ENCODE measurements around the gene PLAGL1. TPM values are rescaled to one million over a fixed set of nuclear protein-coding genes. Genes with fewer than 3 reads are reported as not detected.
A peak's percentile ranks its signal among the peaks of the same experiment; 100 is the strongest.

The PLAGL1 gene
- total and polyA plus RNA-seq, 12 donors, result 5.4 to 24.6 (median 12.5) TPM

DNA sequence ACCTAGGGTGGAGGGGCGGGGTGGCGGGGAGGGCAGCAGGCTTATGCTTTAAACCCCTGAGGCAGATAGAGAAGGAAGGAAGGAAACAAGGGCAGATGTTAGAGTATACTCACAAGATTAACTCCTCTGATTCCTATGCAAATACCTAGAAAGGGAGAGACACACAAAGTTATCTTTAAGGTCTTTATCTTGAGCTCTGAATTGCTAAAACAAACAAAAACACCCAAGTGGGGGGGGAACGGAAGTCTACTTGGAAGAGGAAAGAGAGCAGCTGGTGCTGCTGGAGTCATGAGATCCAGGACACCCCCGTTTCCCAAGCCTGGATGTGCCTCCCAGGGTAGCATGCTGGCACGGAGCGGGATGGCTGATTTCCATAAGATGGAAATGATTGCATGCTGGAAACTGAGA, 43.4 kb downstream of the PLAGL1 start:
- TF ChIP-seq, protein P1, sequence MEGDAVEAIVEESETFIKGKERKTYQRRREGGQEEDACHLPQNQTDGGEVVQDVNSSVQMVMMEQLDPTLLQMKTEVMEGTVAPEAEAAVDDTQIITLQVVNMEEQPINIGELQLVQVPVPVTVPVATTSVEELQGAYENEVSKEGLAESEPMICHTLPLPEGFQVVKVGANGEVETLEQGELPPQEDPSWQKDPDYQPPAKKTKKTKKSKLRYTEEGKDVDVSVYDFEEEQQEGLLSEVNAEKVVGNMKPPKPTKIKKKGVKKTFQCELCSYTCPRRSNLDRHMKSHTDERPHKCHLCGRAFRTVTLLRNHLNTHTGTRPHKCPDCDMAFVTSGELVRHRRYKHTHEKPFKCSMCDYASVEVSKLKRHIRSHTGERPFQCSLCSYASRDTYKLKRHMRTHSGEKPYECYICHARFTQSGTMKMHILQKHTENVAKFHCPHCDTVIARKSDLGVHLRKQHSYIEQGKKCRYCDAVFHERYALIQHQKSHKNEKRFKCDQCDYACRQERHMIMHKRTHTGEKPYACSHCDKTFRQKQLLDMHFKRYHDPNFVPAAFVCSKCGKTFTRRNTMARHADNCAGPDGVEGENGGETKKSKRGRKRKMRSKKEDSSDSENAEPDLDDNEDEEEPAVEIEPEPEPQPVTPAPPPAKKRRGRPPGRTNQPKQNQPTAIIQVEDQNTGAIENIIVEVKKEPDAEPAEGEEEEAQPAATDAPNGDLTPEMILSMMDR (IDR thresholded peaks at IDR 0.05), result no peak
- Histone ChIP-seq H3K27me3 (no peaks in the 10 kb centered on the region), H3K36me3 (peaks cover 0 to 16% (median 0%) of the 10 kb centered on the region in 9 donors), H3K4me3 (no peak overlapping the region), H3K4me1 (peaks cover 0 to 49% (median 35%) of the 10 kb centered on the region in 9 donors), H3K9me3 (no peaks in the 10 kb centered on the region), H3K27ac (peak overlapping the region in 1 of 10 donors; percentile 9)
- DNase-seq (peak in 1 of 2 donors; percentile 18), ATAC-seq (peak in 4 of 8 donors; percentile 39 to 56 (median 44))
- 35 to 46% methylated on average over 6 of the region's 6 CpGs for WGBS, 2 donors
- intact Hi-C loops (cut with DNase I), result loop anchor here in 1 of 10 donors (5.0 kb wide), 1 partner anchor 48 kb away; no protein-coding TSS in a partner anchor

DNA sequence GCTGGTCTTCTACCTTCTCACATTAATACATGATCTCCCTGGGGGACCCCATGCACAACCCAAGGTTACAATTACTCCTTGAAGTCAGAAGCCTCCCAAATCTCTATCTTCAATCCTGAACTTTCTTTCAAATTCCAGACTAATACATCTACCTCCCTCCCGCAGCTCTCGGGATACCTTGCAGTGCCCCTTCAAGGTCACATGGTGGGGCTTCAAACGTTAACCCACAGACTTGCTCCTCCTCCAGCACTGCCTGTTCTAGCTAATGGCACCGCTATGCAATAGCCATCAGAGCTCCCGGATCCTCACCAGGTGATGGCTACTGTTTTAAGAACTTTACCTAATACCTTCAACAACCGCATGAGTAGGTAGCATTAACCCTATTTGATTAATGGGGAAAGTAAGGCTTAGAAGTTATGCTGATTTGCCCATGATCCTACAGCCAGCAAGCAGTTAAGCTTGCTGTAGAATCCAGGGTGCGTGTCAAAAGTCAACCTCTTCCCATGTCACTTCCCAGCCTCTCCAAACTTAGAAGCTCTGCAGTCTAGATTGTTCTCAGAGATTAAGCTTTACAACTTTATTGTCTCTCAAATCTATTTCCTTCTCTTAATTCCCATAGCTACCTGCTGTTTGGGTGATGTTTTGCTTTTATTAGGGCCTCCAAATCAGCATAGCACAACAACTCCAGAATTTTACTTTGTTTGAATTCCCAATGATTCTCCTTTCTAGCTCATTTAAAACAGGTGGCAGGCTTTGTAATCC, 44.7 kb downstream of the PLAGL1 start:
- Histone ChIP-seq H3K4me3 (no peak overlapping the region), H3K4me1 (peaks cover 0 to 47% (median 35%) of the 10 kb centered on the region in 9 donors), H3K27me3 (no peaks in the 10 kb centered on the region), H3K36me3 (peaks cover 0 to 24% (median 0%) of the 10 kb centered on the region in 9 donors), H3K9me3 (no peaks in the 10 kb centered on the region), H3K27ac (peak overlapping the region in 5 of 10 donors; percentile 1 to 28 (median 11))
- WGBS, 2 donors, result 58 to 60% methylated on average over 7 of the region's 7 CpGs
- ATAC-seq, result no peak
- intact Hi-C loops (cut with DNase I), result loop anchor here in 1 of 10 donors (5.0 kb wide), 1 partner anchor 49 kb away; no protein-coding TSS in a partner anchor
- TF ChIP-seq, protein P1 (IDR thresholded peaks at IDR 0.05), result no peak
- no peak for DNase-seq

DNA sequence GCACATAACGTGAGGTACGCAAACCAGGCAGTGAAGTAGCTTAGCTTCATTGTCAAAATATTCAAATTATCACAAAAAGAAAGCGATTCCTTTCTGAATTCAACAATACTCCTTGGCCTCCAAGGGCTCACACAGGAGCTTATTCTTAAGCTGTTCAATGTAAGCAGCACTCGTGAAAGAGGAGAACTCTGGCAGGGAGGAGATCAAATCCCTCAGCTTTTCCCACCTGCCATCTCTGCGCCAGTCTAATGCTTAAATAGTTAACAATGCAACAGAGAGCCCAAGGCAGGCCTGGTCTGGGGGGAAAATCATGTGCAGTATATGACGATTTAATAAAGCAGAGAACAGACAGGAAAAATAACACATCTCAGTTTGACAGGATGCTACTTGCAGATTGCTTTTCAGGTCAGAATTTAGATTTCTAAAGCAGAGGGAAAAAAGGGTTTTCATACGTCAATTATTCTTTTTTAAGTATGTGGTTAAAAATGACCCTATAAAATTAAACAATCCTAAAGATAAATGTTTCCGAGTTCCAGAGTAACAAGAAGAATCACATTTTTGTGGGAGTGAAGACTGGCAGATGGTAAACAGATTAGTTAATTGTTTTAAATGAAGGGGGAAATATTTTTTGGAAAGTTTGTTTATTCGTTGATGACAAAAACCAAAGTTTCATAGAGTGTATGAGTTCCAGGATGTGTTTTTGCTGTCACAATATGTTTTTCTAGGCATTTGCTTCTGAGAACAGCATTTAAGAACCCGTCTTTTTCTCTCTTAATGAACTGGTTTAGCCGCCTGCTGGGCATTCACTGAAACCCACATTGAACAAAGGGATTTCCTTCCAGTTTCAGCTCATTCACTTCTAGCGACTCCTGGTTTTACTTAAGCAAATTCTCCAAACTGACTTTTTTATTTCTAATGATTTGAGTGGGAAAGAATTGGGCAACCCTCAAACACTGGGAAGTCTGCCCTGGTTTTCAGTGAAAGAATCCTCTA, 45.9 kb downstream of the PLAGL1 start:
- peak in 3 of 8 donors; percentile 20 to 32 (median 25) for ATAC-seq
- TF ChIP-seq, protein P1 (IDR thresholded peaks at IDR 0.05), result peak in 7 of 9 donors; percentile 18 to 55 (median 32)
- intact Hi-C loops (cut with DNase I), result loop anchor here in 1 of 10 donors (5.0 kb wide), 1 partner anchor 50 kb away; no protein-coding TSS in a partner anchor
- no peak for DNase-seq
- Histone ChIP-seq H3K4me3 (no peak overlapping the region), H3K36me3 (peaks cover 0 to 27% (median 0%) of the 10 kb centered on the region in 9 donors), H3K9me3 (no peaks in the 10 kb centered on the region), H3K27me3 (no peaks in the 10 kb centered on the region), H3K27ac (peak overlapping the region in 4 of 10 donors; percentile 1 to 55 (median 26)), H3K4me1 (peaks cover 0 to 47% (median 28%) of the 10 kb centered on the region in 9 donors)
- 55 to 58% methylated on average over 12 of the region's 12 CpGs for WGBS, 2 donors

DNA sequence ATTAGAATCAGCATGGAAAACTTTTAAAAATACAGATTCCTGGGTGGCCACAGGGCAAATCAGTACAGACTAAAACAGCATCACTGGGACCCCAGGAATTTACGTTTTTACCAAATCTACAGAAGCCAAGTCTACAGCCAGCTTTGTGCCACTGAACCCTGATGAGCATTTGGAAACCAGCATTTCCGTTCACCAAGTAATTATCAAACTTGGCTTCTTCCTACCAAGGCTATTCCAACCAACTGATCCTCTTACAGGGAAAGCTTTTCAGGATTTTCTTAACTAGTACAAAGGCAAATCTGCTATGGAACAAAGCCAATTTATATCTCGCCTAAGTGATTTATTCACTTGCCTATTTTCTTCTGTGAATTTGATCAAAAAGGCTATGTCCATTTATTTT, 47.0 kb downstream of the PLAGL1 start:
- Histone ChIP-seq H3K27ac (no peak overlapping the region), H3K9me3 (no peaks in the 10 kb centered on the region), H3K4me3 (no peak overlapping the region), H3K36me3 (peaks cover 0 to 27% (median 0%) of the 10 kb centered on the region in 9 donors), H3K4me1 (peaks cover 0 to 47% (median 21%) of the 10 kb centered on the region in 9 donors), H3K27me3 (no peaks in the 10 kb centered on the region)
- WGBS, 2 donors, result 65 to 69% methylated on average over 3 of the region's 3 CpGs
- DNase-seq (no peak), ATAC-seq (no peak)
- intact Hi-C loops (cut with DNase I), result loop anchor here in 1 of 10 donors (5.0 kb wide), 1 partner anchor 51 kb away; no protein-coding TSS in a partner anchor
- TF ChIP-seq, protein P1 (IDR thresholded peaks at IDR 0.05), result no peak

Measured in heart right ventricle (tissue), 16 donors.